NCI-H2107 treated with DMSO at 0.1 percent for 48 hours (cell line): ENCODE measurements around the gene HP1BP3.
"Not testable (repeated sequence)": the region's sequence is repeated elsewhere in the genome, so short reads cannot be mapped to it uniquely, and the experiment has no call there.

Source experiments
- DNase-seq: peaks from one replicate; lab custom pipeline; 2025; ENCODE audit not compliant: unreplicated experiment; lab: John Stamatoyannopoulos, UW

HP1BP3 gene, protein sequence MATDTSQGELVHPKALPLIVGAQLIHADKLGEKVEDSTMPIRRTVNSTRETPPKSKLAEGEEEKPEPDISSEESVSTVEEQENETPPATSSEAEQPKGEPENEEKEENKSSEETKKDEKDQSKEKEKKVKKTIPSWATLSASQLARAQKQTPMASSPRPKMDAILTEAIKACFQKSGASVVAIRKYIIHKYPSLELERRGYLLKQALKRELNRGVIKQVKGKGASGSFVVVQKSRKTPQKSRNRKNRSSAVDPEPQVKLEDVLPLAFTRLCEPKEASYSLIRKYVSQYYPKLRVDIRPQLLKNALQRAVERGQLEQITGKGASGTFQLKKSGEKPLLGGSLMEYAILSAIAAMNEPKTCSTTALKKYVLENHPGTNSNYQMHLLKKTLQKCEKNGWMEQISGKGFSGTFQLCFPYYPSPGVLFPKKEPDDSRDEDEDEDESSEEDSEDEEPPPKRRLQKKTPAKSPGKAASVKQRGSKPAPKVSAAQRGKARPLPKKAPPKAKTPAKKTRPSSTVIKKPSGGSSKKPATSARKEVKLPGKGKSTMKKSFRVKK

DNA sequence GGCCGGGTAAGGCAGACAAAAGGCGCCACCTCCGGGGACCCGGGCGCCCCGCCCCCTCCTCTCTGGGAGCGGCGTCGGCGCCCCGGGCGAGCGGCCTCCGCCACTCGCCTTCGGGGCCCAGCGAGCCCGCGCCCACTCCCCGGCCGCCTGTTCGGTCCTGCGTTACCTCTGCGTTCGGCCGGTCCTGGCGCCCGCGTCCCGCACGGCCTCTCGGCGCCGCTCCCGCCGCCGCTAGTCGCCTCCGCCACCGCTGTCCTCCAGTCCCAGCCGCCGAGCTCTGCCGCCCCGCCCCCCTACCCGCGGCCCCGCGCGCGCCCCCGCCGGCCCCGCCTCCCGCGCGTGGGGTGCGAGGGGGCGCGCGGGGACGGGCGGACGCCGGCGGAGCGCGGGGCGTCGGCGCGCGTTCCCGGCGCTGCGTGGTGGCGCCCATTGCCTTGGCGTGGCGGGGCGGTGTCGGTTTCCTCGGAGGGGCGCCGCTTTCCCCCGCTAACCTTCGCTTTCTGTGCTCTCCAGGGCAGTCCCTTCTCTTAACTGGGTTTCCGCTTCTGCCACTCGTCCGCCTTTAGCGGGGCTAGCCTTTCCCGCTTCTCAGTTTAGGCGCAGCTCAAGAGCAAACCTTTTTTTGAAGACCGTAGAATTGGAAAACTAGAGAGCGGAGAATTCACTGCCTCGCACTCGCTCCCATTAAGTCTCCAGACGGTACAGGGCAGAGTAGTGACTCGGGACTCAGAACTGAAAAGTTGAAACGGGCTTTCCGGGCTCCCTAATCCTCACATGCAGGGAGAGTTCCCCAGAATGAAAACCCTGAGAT is at the start of gene HP1BP3:
Gene HP1BP3 (minus strand): TSS at position 279 of the 811 bp plus-strand sequence. CDS start 6,867 bp downstream, outside the sequence.
- peak; percentile 33 for DNase-seq

DNA sequence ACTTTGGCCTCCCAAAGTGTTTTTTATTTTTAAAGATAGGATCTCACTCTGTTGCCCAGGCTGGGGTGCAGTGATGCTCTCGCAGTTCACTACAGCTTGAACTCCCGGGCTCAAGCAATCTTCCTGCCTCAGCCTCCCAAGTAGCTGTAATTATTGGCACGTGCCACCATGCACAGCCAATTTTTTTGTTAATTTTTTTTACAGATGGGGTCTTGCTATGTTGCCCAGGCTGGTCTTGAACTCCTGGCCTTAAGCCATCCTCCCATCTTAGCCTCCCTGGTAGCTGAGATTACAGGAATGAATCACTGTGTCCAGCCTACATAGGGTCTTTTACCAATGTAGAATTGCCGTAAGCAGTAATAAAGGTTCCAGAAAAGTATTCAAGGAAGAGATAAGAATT is 49.1 kb upstream of the HP1BP3 start:
- DNase-seq, result no peak

DNA sequence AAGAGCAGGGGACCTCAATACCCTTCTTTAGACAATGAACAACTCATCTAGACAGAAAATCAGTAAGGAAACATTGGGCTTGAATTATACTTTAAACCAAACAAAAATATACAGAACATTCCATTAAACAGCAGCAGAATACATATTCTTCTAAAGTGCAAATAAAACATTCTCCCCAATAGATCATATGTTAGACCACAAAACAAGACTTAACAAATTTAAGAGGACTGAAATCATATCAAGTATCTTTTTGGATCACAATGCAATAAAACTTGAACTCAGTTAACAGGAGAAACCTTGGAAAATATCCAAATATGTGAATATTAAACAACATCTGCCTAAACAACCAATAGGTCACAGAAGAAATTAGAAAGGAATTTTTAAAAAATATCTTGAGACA is 47.7 kb upstream of the HP1BP3 start:
- no peak for DNase-seq

DNA sequence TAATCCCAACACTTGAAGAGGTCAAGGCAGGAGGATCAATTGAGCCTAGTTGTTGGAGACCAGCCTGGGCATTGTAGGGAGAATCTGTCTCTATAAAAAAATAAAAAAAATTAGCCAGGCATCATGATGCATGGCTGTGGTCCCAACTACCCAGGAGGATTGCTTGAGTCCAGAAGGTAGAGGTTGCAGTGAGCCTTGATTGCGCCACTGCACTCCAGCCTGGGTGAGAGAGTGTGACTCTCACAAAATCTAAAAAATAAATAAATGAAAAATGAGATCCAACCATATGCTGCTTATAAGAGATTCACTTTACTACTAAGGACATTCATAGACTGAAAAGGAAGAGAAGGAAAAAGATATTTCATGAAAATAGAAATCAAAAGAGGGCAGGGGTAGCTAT is 47.1 kb upstream of the HP1BP3 start:
- DNase-seq, result no peak

DNA sequence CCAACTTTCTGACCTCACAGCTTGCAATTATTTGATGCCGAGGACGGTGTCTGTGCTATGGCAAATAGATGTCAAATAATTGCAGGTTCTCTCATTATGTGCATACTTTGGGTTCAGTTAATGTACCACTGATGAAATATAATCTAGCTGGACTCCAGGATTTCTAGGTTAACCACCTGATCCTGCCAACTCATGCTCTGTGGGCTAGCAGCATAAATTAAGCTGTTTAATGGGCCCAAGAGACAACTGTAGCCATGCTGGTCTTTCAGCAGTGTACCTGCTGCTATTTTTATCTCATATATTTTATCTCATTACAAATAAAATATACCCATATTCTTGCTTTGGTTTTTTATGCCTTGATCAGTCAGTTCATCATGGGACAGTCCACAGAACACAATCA is 43.3 kb upstream of the HP1BP3 start:
- DNase-seq, result no peak

DNA sequence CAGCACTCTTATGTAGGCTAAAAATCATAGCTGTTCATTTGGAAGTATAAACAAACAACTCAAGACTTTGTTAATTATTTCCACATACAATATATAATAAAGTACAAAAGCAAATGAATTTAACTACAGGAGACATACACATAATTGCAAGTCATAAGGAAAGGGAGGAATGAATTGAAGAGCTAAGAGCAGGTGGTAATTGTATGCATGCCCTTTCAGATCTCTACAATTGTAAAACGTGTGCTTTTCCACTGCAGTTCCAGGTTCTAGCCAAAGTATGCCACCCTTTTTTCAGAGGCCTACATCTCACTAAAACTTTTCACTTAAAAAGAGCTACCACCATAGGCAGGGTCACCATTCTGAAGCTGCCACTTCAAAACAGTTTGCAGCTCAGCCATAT is 42.8 kb upstream of the HP1BP3 start:
- no peak for DNase-seq

DNA sequence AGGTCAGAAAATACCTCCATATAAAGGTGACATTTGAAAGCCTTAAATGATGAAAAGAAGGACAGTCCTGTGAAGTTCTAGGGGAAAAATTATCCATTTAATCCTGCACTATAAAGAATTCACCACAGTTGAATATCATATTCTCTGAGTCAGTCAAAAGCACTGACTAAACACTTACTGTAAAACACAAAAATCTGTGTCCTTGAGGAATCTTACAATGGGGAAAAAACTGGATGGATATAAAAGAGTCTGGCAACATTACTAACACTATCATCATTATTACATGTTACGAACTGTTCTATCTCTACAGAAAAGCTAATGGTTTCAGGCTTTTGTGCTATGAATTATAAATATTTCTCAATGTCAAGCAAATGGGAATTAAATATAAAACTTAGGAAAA is 42.4 kb upstream of the HP1BP3 start:
- no peak for DNase-seq

DNA sequence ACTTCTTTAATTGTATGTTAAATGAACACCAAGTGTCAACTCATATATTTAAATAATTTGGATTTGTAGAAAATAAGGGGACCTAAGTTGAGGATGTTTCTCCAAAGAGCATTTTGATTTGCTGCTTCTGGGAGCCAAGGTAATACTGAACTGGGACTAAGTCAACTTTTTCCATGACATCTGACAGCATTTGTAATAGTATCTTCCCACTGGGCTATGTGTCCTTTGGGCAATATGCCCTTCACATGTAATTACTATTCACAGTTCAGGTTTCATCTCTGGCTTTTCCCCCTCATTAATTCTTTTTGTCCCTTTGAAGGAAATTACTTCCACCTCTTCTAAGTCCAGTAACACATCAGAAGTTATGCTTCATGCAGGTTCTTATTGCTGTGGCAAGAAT is 36.7 kb upstream of the HP1BP3 start:
- DNase-seq, result no peak

DNA sequence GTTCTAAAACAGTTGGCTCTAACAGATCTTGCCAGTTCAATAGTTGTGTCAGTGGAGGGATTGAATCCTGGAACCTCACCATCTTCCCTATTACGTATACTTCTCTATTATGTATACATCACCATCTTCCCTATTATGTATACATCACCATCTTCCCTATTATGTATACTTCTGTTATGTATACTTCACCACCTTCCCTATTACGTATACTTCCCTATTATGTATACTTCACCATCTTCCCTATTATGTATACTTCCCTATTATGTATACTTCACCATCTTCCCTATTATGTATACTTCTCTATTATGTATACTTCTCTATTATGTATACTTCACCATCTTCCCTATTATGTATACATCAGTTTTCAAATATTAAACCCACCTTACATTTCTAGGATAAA is 34.4 kb upstream of the HP1BP3 start:
- no peak for DNase-seq

DNA sequence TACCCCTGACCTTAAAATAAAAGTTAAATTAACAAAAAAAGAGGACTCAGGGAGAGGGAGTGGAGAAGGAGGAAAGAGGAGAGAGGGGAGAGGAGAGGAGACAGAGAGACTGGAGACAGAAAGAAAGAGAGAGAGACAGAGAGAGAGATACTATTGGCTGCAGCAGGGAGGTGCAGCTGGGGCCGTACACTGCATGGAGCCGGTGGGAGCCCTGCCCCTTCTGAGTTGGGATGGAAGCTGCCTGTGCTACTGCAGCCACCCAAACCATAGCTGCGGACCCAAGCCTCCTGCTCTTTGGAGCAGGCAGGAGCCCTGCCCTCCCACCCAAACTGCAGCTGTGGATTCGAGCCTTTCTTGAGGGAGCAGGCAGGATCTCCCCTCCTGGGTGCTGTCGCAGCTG is 32.7 kb upstream of the HP1BP3 start:
- no peak for DNase-seq

DNA sequence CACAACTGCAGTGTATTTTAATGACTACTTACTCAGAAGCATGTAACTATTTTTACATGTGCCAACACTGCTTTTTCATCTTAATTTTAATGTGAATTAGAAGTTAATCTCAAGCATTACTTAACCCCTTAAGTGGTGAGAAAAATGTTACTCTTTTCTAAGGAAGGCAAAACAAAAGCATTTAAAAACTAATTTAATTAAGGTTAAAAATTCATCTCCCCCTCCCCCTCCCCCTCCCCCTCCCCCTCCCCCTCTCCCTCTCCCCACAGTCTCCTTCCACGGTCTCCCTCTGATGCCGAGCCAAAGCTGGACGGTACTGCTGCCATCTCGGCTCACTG is 27.4 kb upstream of the HP1BP3 start:
- no peak for DNase-seq

DNA sequence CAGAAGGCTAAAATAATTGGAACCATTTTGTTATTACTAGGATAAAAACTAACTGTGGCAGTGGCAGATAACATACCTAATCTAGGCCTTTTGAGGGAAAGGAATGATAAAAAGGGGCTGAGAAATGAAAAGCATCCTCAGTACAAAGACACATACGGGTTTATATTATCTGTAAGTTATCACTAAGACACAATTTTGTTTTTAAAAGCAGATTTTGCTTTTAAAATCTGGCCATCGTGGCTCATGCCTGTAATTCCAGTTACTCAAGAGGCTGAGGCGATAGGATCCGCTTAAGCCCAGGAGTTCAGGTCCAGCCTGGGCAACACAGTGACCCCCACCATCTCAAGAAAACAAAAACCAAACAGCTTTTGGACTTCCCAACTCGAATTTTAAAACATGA is 24.8 kb upstream of the HP1BP3 start:
- no peak for DNase-seq

DNA sequence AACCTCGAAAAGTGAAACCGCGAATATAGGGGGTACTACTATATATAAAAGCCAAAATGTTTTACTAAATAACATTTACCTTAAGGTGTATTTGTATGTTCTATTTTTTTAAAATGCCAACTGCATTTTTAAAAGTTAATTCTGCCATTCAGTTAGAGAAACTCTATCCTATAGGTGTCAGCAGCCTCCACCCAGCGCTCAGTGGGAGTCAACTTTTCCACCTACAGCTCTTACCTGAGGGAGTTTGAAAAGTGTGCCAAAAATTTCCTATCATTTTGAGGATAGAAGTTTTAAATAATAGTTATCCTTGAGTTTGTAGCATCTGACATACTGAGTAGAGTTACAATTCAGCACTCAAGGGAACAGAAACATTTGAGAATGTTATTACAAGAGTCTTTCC is 6.1 kb upstream of the HP1BP3 start:
- DNase-seq, result no peak

DNA sequence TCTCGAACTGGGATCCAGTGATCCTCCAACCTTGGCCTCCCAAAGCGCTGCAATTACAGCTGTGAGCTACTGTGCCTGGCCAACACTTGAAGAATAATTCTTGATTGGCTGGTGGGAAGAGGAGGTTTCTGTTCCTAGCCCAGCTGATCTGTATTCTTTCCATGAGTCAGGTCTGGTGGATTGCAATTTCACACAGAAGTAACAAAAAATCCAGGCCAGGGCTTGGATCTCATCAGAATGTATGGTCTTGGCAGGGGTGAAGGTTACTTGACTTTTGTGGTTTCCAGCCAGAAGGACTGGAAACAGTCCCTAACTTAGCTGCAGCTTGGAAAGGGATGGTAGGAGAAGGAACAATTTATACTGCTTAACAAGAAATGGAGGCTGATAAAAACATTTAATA is 5.1 kb upstream of the HP1BP3 start:
- no peak for DNase-seq

DNA sequence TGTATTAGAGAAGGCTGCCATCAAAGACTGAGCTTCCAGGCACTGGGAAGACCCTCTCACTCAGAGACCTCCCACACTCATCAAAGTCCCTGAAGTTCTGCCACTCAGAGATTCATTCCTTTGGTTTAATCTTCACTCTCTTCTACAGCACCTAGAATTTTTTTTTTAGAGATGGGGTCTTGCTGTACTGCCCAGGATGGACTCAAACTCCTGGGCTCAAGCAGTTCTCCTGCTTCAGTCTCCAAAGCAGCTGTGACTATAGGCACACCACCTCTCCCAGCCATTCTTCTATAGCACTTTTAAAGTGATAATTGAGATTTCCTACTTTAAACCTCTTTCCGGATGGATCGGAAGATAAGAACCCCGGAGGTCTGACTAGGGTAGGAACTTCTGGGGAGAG is 3.7 kb upstream of the HP1BP3 start:
- DNase-seq, result no peak

DNA sequence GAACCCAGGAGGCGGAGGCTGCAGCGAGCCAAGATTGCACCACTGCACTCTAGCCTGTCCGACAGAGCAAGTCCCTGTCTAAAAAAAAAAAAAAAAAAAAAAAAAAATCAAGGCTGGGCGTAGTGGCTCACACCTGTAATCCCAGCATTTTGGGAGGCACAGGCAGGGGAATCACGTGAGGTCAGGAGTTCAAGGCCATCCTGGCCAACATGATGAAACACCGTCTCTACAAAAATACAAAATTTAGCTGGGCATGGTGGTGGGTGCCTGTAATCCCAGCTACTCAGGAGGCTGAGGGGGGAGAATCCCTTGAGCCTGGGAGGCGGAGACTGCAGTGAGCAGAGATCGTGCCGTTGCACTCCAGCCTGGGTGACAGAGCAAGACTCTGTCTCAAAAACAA is 2.5 kb upstream of the HP1BP3 start:
- not testable (repeated sequence) for DNase-seq

DNA sequence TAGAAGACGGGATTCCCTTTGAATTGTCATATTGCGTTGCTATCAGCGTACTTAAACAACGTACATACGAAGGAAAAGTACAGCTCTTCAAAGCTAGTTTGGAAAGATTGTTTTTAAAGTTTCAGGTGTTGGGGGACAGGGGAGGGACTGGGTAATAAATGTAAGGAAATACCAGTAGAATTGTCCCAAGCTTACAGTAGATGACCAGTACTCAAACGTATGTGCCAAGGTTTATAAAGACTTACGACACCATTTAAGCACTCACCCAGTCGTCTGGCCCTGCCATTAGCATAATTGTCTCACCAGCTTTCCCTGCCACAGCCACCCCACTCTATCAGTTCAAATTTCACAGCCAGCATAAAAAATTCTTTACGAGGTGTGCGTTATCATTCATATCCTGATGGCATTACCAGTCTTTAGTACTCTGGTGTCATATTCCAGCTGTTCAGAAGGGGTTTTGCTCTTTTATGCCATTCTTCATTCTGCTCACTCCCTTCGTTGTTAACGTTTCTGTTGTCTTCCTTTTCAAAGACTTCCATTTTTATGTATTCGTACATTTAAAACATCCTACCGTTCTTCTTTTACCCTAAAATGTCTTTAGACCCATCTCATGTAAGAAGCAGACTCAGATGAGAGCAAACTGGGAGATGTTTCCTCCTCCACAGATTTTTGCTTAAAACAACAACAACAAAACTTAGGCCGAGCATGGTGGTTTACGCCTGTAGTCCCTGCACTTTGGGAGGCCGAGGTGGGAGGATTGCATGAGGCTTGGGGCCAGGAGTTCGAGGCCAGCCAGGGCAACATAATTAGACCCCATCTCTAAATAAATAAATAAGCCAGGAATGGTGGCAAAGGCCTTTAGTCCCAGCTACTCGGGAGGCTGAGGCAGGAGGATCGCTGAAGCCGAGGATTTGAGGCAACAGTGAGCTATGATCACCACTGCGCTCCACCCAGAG is 1.0 kb upstream of the HP1BP3 start:
- peak; percentile 79 for DNase-seq

DNA sequence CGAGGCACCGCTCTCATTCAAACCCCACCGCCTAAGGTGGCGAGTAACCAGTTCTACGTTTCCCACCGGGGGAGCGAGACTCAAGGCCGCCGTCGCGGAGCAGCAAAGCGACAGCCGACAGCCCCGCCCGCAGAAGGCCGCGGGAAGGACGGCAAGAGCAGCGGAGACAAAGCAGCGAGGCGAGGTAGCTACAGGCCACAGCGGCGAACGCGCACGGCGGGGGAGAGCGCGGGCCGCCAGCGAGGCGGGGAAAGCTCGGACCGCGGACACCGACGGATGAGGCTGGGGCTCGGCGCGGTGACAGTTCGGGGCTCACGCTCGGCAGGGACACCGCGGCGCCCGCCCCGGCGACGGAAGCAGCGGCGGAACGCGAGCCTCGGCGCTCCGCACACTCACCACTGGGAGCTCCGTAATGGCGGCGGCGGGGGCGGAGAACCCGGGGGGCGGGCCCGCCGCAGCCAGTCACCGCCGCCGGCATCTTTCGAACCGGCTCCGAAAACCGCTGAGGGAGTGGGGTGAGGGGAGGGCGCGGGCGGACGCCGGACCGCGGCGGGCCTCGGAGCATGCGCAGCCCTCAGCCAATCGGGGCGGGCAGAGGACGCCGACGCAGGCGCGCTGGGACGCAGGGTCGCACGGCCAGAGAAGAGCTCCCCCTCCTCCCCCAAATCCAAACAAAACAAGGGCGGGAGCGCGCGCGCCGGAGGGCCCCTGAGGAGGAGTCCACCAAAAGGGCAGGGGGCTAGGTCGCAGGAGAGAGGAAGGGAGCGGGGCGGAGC is 666 bp downstream of the HP1BP3 start:
- DNase-seq, result peak; percentile 83

DNA sequence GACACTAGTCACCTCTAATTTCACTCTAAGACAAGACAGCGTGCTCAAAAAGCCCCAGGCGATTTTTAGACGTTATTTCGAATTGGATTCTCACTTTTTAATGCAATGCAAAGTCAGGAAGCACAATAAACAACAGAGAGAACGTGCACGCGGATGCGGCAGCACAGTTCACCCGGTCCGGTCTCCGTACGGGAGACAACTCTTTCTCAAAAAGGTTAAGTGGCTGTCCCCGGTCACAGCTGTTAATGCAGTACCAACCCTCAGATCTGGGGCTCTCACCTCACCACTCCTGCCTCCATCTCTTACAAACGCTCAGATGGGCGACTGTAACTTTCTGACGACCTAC is 1.2 kb downstream of the HP1BP3 start:
- no peak for DNase-seq

DNA sequence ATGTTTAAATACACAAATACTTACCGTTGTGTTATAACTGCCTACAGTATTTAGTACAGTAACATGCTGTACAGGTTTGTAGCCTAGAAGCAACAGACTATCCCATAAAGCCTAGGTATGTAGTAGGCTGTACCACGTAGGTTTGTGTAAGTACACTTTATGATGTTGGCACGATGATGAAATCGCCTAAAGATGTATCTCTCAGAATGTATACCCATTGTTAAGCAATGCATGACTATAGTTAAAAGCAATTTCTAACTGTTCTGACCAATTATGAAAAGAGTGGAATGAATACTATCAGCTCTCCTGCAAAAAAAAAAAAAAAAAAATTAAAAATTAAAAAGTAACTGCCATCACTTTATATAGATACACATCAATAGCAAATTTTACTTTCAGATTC is 11.4 kb downstream of the HP1BP3 start:
- DNase-seq, result no peak
